Thyroid gland (tissue), 4 donors: Measurements from ENCODE around the gene APBB1IP.
"Not testable (repeated sequence)": the region's sequence is repeated elsewhere in the genome, so short reads cannot be mapped to it uniquely, and the experiment has no call there.

ENCODE experiments used
- CTCF ChIP-seq, 6 experiments: fragments of 200-600 bp in 3 of 6; fragments of 450-650 bp in 3 of 6; sonication (generic) in 3 of 6; IDR thresholded peaks; one replicate each; pipeline ENCODE4 v1.5.1; 2016 to 2019; ENCODE audit warnings: antibody characterized with exemption in 6 of 6, mild to moderate bottlenecking in 2 of 6, inconsistent platforms in 1 of 6, moderate library complexity in 1 of 6
- POLR2A ChIP-seq, 2 donors: fragments of 450-650 bp; IDR thresholded peaks; one replicate each; pipeline ENCODE4 v1.6.1; 2017; ENCODE audit warnings: antibody characterized with exemption in 2 of 2, mild to moderate bottlenecking in 2 of 2, moderate library complexity in 1 of 2

- not testable (repeated sequence) for TF ChIP-seq CTCF, POLR2A (IDR thresholded peaks at IDR 0.05)
Observed at GRCh38 chr10:26589813-26590212, 151.7 kb downstream of the APBB1IP start.
